Measurements from ENCODE around the gene ERO1B.

The ERO1B gene

DNA sequence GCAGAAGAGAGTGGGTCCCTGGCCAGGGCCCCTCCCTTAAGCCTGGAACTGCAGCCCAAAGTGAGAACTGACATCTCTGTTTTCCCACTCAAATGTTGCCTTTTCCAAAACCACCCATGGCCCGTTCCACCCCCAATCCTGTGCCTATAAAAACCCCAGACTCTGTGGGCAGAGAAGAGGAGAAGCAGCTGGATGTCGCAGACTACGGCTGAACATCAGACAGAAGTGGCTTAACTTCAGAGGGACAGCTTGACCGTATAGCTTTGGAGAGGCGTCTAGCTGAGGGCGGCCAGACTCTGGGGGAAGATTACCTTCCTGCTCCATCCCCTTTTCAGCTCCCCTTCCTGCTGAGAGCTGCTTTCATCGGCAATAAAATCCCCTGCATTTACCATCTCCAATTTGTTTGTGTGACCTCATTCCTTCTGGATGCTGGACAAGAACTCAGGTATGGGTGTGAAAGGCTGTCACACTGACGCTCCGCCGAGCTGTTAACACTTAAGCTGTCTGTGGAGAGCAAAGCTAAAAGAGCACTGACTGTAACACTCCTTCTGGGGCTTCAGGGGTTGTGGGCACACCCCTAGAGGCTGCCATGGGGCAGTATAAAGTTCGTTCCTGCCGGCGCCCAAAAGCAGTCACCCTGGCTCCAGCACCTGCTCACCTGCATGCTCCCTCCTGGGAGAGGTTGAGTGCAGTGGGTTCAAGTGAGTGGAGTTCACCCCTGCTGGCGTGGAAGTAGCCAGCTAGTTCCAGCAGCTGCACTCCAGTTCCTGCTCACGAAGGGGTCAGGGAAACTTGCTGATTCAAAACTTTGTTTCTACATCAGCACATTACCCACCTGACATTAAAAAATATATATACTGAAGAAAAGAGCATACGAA is 19.6 kb upstream of the ERO1B start:
- no peak overlapping the region for H3K4me3 ChIP-seq (ENCODE audit: low read depth, low read length)

DNA sequence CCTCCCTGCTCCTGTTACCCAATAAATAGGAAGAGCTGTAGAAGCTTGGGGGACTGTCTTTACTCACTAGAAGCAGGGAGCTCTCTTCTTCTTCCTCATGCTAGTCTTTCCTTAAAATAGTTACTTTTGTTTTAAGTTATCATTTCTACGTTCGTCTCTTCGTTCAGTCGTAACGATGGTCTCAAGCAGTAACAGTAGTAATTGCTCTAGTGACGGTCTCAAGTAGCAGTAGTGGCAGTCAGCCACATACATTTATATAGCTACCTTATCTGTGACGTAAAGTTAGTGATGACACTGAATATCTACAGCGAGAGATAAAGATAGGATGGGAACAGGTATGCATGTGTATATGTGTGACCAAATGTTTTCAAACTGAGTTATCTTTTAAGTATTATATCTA is 15.4 kb upstream of the ERO1B start:
- H3K4me3 ChIP-seq (ENCODE audit: low read depth, low read length): no peak overlapping the region

DNA sequence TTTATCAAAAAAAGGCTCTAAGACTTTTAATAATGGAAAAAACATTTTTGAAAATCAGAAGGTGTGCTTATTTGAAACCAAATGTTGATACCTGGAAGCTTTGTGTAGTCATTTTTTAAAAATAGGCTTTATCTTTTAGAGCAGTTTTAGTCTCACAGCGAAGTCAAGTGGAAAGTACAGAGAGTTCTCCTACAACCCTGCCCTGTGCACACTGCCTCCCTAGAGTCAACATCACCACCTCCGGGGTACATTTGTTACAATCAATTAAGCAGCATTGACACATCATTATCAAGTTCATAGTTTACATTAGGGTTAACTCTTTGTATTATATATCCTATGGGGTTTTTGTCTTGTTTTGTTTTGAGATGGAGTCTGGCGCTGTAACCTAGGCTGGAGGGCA is 10.7 kb upstream of the ERO1B start:
- no peak overlapping the region for H3K4me3 ChIP-seq (ENCODE audit: low read depth, low read length)

DNA sequence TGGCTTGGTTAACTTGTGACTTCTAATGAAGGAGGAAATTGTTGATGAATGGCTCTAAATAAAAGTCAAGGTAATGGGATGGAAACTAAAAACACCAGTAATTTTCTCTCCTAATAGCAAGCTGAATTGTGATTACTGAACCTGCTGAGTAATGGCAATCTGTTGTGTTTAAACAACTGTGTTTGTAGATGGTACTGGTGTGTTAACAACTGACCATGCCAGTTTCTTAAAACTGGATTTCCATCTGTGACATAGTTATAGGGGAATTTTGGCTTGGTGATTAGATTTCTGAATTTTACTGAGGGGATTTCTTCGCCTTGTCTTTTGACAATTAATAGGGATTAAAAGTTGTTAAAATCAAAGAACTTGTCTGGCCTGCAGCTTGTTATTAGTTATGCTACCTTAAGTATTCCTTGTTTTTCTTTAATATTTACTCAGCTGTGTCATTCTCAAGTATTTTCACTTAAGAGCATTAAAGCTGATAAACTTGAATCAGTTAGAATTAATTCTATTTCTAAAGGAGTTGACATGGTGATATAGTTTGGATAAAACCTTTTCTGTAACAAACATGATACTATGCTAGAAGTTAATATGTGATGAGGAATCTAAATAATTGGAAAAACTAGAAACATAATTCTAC is 7.9 kb upstream of the ERO1B start:
- no peak overlapping the region for H3K4me3 ChIP-seq (ENCODE audit: low read depth, low read length)

DNA sequence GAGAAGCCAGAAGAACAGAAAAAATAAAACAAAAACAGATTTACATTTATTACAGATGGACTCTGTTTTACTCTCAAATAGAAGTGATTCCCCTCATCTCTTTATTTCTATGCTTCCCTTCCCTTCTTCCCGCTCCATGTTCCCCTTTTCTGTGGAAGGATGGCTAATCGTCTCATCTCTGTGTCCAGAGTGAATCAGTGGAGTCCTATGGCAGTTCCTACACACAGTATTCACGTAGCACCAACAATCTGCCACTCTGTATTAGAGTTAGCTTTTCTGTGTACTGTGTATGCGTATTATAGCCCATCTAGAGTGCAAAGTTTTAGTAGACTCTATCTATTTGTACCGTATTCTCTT is 6.8 kb upstream of the ERO1B start:
- H3K4me3 ChIP-seq (ENCODE audit: low read depth, low read length): no peak overlapping the region

DNA sequence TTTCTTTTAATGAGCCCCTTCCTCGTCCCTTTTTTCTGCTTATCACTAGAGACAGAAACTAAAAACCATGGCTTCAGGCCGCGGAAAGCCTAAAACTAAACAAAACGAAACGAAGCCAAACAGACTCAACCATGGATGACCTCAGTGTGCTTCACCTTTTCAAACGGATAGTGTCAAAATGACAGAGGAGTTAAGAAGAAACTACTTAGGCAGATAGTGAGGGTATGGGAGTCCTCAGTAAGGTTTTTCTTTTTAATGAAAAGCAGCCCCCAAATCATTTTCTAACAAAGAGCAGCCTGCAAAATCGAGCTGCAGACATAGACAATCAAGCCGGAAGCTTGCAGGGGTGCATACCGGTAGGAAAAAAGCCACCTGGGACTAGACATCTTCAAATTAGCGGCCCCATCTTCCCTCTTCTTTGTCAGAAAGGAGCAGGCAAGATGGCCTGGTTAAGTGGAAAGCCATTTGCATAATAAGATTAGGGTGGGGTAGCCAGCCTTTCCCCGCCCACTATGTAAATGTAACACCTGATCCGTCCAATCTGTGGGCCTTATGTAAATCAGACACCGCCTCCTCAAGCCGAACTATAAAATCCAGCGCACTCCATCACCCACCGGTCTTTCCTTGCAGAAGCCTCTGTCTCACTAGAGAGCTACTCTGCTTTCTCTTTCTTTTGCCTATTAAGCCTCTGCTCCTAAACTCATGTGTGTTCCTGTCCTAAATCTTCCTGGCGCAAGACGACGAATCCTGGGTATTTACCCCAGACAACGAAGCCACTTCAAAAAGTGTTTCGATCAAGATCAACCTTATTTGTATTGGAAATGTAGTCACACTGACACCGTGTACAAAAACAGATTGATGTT is 6.2 kb upstream of the ERO1B start:
- H3K4me3 ChIP-seq (ENCODE audit: low read depth, low read length): no peak overlapping the region

DNA sequence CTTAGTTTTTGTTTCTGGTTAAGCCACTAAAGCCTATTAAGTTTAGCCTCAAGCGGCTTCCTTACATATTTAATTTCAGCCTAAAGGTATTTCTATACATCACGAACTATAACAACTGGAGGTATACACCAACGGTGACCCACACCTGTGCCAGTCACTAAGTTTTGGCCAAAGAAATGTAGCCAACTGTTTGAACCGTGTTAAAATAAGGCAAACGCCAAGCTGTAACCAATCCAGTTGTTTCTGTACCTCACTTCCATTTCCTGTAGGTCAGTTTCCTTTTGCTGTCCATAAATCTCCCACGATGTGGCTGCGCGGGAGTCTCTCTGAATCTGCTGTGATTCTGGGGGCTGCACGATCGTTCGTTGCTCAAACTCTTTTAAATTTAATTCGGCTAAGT is 5.6 kb upstream of the ERO1B start:
- H3K4me3 ChIP-seq (ENCODE audit: low read depth, low read length): no peak overlapping the region

DNA sequence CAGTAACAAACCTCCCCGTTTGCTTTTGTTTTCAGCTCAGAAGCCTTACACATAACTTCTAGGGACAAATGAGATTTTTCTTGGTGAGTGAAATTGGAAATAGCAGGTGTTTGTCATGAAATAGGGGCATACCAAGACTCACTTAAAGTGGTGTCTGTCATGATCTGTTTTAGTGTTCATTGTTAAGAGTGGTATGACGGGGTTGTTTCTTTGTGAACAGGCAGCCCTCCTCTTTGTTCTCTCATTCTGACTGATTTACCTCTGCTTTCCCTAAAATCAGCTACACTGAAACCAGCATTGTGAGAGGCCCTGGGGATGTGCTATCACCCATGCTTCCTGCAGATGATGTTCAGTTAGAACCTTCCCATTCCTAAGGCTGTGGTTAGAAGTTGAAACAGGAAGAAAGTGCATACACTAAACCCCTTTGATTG is 2.5 kb upstream of the ERO1B start:
- H3K4me3 ChIP-seq (ENCODE audit: low read depth, low read length): no peak overlapping the region

DNA sequence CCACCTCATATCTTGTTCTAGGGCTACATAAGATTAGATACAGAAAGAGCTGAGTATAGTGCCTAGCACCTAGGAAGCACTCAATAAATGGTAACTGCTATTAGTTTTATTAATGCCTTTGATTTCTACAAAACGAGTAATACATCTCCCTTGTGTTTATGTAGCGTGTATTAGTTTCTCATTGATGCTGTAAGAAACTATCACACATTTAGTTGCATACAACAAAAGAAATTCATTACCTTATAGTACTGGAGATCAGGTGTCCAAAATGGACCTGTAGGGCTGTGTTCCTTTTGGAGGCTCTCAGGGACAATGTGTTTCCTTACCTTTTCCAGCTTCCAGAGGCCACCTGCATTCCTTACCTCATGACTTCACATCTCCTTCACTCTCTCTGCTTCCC is 961 bp upstream of the ERO1B start:
- no peak overlapping the region for H3K4me3 ChIP-seq (ENCODE audit: low read depth, low read length)

DNA sequence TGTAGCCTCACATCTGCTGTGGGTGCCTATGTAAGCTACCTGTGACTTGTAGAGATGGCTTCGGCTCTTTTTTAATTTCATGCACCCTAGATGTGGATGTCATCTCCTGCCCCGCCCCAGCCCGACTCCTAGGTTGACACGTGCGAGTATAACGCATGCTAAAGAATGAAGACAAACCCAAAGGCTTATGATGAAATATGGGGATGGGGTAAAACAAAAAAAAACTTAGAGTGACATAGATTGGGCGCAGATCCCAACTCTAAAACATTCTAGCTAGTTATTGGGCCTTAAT is 613 bp upstream of the ERO1B start:
- peak overlapping the region; percentile 62 for H3K4me3 ChIP-seq (ENCODE audit: low read depth, low read length)

DNA sequence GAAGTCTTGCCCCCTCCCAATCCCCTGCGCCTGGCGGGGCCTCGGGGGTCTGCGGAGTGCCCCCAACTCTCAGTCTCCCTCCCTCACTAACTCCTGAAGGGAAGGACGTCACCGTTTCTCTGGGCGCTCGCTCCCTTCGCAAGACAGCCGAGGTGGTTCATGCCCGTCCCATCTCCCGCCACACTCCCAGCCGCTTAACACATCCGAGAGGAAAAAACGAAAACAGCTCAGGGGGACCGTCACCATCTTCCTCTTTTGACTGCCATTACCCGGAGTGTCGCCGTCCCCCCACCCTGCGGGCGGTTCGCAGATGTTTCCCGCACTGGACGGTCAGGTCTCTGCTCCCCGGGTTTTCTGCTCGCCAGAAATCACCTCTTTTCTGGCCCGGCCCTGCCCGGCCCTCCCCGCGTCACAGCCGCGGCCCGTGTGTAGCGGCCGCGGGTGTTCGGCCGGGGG is 532 bp downstream of the ERO1B start:
- H3K4me3 ChIP-seq (ENCODE audit: low read depth, low read length): peak overlapping the region; percentile 67

DNA sequence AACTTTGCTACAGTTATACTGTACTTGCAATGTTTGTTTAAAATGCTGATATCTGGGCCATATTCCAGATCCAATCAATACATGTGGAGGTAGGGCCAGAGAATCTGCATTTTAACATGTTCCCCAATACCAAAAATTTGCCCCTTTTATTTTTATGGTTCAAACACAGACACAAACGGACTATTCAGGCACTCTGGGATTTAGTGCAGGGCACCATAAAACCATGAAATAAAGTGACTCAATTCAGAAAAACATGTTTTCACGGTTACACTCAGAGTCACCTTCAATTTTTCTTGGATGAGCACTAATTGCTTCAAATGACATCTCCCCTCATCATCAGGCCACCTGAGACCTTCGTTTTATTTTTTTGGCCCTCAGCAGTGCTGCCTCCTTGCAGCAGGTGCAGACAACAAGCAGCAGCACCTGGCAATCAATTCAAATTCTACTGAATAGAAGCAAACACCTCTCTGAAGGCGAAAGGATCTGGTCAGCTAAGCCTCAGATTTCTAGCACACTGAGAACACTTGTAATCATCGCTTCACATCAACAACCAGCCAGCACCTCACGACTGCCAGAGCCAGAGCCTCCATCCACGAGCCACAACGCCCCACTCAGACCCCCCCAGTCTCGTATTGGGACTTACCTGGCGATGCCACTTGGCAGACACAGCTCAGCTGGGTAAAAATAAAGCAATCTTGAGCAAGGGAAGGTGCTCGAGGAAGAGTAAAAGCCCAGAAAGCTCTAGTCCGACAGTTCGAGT is 1.1 kb downstream of the ERO1B start:
- peak overlapping the region; percentile 67 for H3K4me3 ChIP-seq (ENCODE audit: low read depth, low read length)

DNA sequence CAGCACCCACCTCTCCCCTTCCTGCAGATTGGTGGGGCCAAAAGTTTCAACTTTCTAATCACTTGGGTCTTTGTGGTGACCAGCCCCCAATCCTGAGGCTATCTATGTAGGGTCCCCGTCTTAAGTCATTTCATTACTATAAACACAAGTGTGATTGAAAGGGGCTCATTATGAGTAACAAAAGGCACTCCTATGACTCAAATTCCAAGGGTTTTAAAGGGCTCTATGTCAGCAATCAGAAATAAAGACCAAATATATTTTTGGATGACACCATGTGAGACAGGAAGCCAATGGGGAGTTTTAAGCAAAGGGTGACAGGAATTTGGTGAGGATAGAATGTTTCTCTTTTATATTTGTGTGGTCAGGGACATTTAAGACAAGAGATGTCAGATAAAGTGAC is 6.2 kb downstream of the ERO1B start:
- no peak overlapping the region for H3K4me3 ChIP-seq (ENCODE audit: low read depth, low read length)

DNA sequence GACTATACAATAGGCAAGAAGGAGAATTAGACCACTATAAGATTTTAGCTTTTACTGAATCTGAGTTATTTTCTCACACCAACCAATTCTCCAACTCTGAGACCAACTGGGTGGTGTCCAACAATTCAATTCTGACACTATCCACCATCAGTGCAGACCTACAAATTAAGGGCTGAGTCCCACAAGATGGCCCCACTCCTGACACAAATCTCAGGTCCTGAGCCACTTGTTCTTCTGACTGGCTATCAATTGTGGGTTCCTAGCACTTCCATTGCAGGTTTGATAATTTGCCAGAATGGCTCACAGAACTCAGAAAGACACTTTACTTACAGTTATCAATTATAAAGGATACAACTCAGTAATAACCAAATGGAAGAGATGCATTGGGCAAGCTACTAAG is 6.7 kb downstream of the ERO1B start:
- no peak overlapping the region for H3K4me3 ChIP-seq (ENCODE audit: low read depth, low read length)

DNA sequence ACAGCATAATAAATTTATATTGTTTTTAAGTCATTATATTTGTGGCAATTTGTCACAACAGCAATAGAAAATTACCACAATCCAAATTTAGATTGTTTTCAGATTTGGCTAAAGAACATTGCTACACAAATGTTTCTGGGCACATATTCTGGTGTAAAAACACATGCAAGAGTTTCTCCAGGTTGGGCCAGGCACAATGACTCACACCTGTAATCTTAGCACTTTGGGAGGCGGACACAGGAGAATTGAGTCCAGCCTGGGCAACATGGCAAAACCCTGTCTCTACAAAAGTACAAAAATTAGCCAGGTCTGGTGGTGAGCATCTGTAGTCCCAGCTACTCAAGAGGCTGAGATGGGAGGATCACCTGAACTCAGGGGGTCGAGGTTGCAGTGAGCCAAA is 8.4 kb downstream of the ERO1B start:
- no peak overlapping the region for H3K4me3 ChIP-seq (ENCODE audit: low read depth, low read length)

DNA sequence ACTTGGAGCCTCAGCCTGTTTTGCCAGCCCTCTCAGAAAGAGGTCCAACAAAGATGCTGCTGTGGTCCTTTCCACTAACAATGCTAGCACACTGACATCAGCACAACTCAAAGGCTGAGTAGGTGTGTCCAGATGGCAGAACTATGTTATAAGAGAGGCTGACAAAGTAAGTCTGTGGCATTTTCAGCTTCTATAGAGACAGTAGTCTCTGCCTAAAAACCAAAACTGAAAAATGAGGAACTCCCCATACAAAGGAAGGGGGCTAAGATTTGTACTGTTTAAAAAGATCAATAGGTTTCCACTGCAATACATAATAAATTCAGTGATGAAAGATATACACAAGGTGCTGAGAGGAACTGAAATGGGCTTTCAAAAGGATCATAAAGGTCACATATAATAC is 12.3 kb downstream of the ERO1B start:
- no peak overlapping the region for H3K4me3 ChIP-seq (ENCODE audit: low read depth, low read length)

DNA sequence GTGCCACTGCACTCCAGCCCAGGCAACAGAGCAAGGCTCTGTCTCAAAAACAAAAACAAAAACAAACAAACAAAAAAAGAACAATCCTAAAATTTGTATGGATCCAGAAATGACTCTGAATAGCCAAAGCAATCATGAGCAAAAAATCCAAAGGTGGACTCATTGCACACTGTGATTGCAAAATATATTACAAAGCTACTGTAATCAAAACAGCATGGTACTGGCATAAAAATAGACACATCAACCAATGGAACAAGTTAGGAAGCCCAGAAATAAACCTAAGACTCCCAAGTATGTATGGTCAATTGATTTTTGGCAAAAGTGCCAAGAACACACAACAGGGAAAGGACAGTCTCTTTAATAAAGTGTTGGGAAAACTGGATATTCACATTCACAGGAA is 19.9 kb downstream of the ERO1B start:
- no peak overlapping the region for H3K4me3 ChIP-seq (ENCODE audit: low read depth, low read length)

DNA sequence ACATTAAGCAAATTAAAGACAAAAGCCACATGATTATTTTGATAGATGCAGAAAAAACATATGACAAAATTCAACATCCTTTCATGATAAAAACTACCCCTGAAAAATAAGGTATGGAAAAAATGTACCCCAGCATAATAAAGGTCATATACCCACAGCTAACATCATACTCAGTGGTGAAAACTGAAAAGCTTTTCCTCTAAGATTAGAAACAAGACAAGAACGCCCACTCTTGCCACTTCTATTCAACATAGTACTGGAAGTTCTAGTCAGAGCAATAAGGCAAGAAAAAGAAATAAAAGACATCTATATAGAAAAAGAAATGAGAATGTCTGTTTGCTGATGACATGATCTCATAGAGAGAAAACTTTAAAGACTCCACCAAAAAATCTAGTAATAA is 20.7 kb downstream of the ERO1B start:
- H3K4me3 ChIP-seq (ENCODE audit: low read depth, low read length): no peak overlapping the region

DNA sequence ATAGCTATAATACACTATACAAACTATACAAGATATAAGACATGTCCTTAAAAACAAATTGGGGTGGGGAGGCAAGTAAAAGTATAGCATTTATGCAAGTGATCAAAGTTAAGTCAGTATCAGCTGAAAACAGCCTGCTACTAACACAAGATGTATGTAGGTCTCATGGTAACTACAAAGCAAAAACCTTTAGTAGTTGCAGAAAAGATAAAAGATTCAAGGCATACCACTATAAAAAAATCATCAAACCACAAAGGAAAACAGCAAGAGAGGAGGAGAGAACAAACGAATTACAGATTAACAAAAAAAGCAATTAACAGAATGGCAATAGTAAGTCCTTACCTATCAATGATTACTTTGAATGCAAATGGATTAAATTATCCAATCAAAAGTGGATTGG is 22.7 kb downstream of the ERO1B start:
- H3K4me3 ChIP-seq (ENCODE audit: low read depth, low read length): no peak overlapping the region

DNA sequence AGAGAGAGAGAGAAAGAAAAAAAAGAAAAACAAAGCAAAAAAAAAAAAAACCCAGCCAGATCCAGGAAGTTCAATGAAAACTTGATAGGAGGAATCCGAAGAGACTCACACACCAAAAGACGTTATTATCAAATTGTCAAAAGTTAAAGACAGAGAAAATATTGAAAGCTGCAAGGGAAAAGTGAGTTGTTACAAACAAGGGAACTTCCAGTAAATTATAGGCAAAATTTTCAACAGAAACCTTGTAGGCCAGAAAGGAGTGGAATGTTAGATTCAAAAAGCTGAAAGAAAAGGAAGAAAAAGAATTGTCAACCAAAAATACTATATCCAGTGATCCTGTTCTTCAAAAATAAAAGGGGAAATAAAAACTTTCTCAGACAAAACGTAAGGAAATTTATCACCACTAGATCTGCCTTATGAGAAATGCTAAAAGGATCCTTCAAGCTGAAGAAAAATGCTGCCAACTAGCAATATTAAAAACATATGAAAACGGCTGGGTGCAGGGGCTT is 23.6 kb downstream of the ERO1B start:
- no peak overlapping the region for H3K4me3 ChIP-seq (ENCODE audit: low read depth, low read length)

DNA sequence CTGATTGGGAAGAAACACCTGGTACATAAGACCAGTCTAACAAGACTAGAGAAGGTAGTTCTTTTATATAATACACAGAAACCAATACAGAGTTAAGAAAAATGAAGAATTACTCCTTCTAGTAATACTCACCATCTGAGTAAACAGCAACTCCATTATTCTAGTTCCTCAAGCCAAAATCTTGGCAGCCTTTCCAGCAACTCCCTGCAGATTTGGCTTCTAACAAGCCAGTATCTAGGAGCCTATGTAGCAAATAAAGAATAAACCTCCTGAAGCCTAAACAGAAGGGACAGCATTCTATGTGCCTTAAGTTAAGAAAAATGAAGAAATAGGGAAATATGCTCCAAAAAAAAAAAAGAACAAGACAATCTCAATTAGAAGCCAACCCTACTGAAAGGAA is 24.5 kb downstream of the ERO1B start:
- H3K4me3 ChIP-seq (ENCODE audit: low read depth, low read length): no peak overlapping the region

All from iPS-11a (cell line).